IPS-NIHi7 (cell line): ENCODE results near the gene ZFP36L2.
"Not testable (repeated sequence)": the region's sequence is repeated elsewhere in the genome, so short reads cannot be mapped to it uniquely, and the experiment has no call there.

Source experiments
- DNase-seq: peaks from one replicate; pipeline ENCODE4 v3.0.0; 2012; ENCODE audit warnings: mixed read lengths; ENCODE audit errors: extremely low spot score

Gene ZFP36L2

DNA sequence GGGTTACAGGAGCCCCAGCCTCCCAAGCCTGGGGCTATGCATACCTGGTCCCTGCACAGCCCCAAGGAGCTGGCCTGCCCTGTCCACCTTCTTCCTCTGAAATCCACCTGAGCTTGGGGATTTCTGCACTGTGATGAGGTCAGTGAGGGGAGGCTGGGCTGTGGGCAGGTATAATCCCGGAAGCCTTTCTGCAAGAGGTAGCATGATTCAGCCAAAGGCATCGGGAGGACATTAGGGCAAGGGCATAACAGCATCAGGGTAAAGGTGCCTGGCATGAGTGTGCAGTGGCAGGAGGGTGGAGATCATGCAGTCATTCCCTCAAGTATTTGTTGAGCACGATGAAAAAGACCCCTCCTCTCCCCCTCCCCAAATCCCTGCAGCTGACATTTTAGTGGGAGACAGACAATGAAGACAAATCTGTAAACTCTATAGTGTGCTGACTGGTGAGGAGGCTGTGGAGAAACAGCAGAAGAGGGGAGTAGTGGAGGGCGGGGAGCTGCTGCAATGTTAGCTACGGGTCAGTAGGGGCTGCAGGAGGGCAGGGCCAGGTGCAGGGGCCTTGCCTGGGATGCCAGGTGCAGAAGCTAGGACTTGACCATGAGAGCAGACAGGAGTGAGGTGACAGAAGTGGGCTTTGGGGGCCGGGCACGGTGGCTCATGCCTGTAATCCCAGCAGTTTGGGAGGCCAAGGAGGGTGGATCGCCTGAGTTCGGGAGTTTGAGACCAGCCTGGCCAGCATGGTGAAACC is 18.7 kb downstream of the ZFP36L2 start:
- DNase-seq, result peak; percentile 64

DNA sequence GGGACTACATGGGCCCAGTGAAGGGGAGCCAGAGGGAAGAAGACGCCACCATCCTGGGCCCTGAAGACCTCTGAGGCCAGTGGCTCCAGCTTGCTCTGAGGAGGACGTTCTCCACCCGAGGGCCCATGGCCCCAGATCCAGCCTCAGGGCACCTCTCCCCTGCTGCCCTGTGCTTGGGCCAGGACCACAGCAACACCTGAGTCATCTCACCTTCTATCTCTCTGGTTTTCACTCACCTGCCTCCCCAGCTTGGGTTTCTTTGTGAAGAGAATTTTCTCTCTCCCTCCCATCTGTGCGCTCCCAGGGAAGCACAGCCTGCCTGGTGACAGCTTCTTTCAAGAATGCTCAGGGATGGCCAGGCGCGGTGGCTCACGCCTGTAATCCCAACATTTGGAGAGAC is 19.8 kb downstream of the ZFP36L2 start:
- DNase-seq, result no peak

DNA sequence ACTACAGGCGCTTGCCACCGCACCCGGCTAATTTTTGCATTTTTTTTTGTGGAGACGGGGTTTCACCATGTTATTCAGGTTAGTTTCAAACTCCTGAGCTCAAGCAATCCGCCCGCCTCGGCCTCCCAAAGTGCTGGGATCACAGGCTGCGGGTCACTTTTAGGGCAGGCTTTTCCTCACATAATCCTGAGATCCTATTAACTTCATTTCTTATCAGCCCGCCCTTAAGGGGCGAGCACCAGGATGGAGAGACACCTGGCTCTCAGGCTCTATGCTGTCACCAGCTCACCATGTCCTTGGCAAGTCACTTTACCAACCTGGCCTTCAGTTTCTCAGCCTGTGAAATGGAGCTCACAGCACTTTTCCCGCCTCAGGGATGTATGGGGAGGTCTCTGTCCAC is 23.0 kb downstream of the ZFP36L2 start:
- DNase-seq, result no peak

DNA sequence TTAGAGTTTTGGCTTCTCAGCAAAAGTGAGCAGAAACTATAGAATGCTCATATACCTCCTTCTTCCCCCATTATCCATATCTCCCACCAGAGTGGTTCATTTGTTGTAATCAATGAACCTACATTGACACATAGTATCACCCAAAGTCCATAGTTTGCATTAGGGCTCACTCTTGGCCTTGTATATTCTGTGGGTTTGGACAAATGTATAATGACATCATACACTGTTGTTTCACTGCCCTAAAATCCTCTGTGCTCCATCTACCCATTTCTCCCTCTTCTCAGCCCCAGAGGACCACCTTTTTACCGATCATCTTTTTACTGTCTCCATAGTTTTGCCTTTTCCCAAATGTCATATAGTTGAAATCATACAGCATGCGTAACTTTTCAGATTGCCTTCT is 24.1 kb downstream of the ZFP36L2 start:
- DNase-seq, result no peak

- DNase-seq, result no peak
These were observed 24.9 kb downstream of the ZFP36L2 start for GRCh38 chr2:43201497-43201896.

- DNase-seq, result no peak
These were observed 25.4 kb downstream of the ZFP36L2 start for GRCh38 chr2:43201016-43201415.

GRCh38 chr2:43199492-43200488 is 26.6 kb downstream of the ZFP36L2 start:
- peak; percentile 76 for DNase-seq

DNA sequence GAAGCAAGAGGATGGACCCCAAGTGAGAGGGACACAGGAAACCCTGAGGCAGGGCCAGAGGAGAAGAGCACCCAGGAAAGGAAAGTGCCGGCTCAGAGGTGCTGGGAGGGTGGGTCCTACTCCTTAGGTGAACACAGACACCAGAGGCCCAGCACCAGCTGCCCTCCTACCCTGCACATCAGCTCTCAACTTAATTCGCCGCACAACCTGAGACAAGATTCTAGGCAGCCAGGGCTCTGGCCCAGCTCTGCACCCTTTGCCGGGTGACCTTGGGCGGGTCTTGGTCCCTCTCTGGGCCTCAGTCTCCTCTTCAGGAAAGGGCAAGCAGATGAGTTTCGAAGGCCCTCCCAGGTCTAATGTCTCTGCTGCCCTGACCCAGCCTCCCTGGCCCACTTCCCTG is 28.1 kb downstream of the ZFP36L2 start:
- no peak for DNase-seq

DNA sequence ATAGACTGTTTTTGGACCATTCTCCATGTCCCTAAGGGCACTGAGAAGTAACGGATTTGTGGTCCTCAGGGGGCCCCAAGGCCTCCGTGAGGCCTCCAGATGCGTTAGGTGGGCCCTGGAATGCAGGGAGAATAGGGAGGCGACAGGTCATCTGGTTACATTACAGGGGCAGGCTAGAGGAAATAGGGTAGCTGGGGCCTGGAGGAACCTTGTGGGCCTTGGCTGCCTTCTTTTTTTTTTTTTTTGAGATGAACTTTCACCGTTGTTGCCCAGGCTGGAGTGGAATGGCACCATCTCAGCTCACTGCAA is 28.9 kb downstream of the ZFP36L2 start:
- no peak for DNase-seq

- DNase-seq, result no peak
These were observed 29.4 kb downstream of the ZFP36L2 start for GRCh38 chr2:43196768-43197587.

GRCh38 chr2:43194121-43194869 is 32.1 kb downstream of the ZFP36L2 start:
- DNase-seq, result no peak

- no peak for DNase-seq
These were observed 32.7 kb downstream of the ZFP36L2 start for GRCh38 chr2:43193652-43194120.

DNA sequence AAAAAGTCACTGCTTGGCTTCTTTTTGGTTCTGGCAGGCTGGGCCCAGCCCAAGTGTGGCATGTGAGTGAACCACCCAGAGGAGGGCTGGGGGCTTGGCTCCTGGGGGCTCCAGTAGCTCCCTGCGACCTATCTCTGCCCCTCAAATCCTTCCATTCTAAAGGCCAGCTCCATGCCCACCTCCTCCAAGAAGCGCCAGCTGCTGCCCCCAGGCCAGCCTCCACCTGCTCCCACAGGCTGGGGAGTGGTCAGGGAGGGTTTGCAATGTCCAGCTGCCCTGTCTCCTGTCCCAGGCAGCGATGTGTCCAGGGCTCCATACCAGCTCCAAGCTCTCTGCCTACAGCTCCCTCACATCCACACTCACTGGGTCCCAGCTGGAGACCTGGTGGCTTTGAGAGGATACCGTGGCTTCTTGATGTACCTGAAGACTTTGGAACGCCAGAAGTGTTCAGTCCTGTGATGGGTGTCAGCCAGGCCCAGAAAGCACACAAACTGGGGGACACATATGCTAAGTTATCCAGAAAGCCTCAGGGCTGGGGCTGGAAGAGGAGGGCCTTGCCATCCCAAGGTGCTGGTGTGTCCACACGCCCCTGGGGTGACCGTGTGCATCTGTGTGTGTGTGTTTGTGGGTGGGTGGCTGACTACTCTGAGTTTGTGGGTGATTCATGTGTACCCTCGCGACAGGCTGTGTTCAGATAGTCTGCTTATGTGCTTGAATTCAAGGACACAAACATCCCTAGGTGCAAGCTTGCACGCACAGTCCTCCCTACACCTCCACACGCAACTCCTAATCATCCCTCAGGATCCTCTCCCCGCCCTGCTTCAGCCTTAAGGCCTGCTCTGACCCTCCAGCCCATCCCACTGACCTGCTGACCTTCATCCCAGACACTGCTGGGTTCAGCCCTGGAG is 33.4 kb downstream of the ZFP36L2 start:
- DNase-seq, result no peak

GRCh38 chr2:43191947-43192516 is 34.4 kb downstream of the ZFP36L2 start:
- DNase-seq, result peak; percentile 62

GRCh38 chr2:43190311-43191052 is 35.9 kb downstream of the ZFP36L2 start:
- no peak for DNase-seq

DNA sequence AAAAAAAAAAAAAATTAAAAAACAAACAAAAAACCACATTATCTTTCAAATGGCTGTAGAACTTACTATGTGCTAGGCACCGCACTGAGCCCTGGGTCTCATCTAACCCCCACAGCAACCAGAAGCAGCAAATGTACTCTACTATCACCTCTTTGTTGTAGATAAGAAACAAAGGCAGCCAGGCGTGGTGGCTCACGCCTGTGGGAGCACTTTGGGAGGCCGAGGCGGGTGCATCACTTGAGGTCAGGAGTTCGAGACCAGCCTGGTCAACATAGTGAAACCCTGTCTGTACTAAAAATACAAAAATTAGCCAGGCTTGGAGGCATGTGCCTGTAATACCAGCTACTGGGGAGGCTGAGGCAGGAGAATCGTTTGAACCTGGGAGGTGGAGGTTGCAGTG is 36.5 kb downstream of the ZFP36L2 start:
- not testable (repeated sequence) for DNase-seq

- no peak for DNase-seq
These were observed 37.6 kb downstream of the ZFP36L2 start for GRCh38 chr2:43188561-43189386.

DNA sequence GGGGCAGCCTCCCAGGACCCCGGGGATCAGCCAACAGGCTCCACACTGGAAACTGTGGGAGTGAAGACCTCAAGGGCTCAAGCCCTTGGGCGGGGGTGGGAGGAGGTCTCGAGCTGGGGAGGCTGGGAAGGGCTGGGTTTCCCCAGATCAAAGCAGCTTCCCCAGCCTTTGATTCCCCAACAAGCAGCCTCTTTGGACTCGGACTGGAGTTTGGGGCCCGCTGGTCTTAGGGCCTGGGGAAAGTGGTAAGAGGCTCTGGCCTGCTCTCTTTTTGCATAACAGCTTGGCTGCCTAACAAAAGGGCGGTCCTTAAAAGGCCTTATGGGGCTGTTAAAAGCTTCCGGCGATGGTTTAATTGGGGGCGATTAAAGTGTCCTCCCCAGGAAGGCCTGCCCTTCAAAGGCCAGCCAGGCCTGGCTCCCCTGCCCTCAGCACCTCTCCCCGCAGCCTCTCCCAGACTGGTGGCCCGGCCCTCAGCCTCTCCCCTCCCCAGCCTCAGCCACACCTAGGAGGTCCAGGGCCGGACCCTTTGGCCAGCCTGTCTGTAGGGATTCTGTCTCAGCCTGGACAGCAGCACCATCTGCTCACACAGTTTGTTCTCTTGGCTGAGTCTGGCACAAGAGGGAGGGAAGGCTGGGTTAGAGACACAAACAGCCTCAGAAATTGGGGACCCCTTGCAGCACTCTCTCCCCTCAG is 39.6 kb downstream of the ZFP36L2 start:
- no peak for DNase-seq
